T-helper 1 cell treated with Interleukin-12 subunit alpha and Interleukin-12 subunit beta and Interleukin-4 antibody, amounts not matched to agents 30 ng/mL and 1 ng/mL, for 36 hours (primary cell): ENCODE data around the gene THNSL1. TPM values are rescaled to one million over a fixed set of nuclear protein-coding genes. Genes with fewer than 3 reads are reported as not detected.
"Not testable (repeated sequence)": the region's sequence is repeated elsewhere in the genome, so short reads cannot be mapped to it uniquely, and the experiment has no call there.

Source experiments
- intact Hi-C: fragments of 100-400 bp; cut with micrococcal nuclease; formaldehyde crosslinking; loops from one replicate; pipeline ENCODE4 v1.15.1; 2024
- total RNA-seq: library from RNA; stranded (reverse); gene quantifications from 2 replicates; pipeline ENCODE4 v1.2.3, GENCODE V29; 2022

The THNSL1 gene
- total RNA-seq, 1 donor from 2014 or later: 1.9 TPM

- intact Hi-C loops: no loop called here
Measured at GRCh38 chr10:24995072-24995471, 21.3 kb upstream of the THNSL1 start.

- intact Hi-C loops: no loop called here
Measured at GRCh38 chr10:24998044-24998443, 18.4 kb upstream of the THNSL1 start.

- intact Hi-C loops: not testable (repeated sequence)
Measured at GRCh38 chr10:25011591-25011990, 4.8 kb upstream of the THNSL1 start.

- intact Hi-C loops: no loop called here
Measured at GRCh38 chr10:25014579-25014978, 1.8 kb upstream of the THNSL1 start.

GRCh38 chr10:25015828-25016375 is 510 bp upstream of the THNSL1 start, which contains the start of gene ENKUR:
Gene ENKUR (minus strand): TSS chr10:25016158. CDS start chr10:25015936, 222 bp downstream.
- intact Hi-C loops: loop anchor here (1.0 to 5.0 kb wide), 11 partner anchors 46 to 1919 kb away; partner anchors contain the start of genes ABI1 and MSRB2

GRCh38 chr10:25017154-25017590 is 760 bp downstream of the THNSL1 start:
- intact Hi-C loops: loop anchor here (1.0 to 5.0 kb wide), 8 partner anchors 64 to 1920 kb away; partner anchors contain the start of genes ABI1, MSRB2 and PRTFDC1

- intact Hi-C loops: loop anchor here (1.0 to 5.0 kb wide), 8 partner anchors 64 to 1920 kb away; partner anchors contain the start of genes ABI1, MSRB2 and PRTFDC1
Measured at GRCh38 chr10:25017661-25018060, 1.2 kb downstream of the THNSL1 start.

GRCh38 chr10:25018703-25019102 is 2.3 kb downstream of the THNSL1 start:
- intact Hi-C loops: loop anchor here (5.0 kb wide), 3 partner anchors 396 to 1921 kb away; partner anchors contain the start of gene MSRB2

GRCh38 chr10:25023278-25023677 is 6.9 kb downstream of the THNSL1 start:
- intact Hi-C loops: no loop called here

GRCh38 chr10:25024528-25024927 is 8.1 kb downstream of the THNSL1 start:
- intact Hi-C loops: no loop called here

GRCh38 chr10:25026463-25026862 is 10.1 kb downstream of the THNSL1 start:
- intact Hi-C loops: loop anchor here (1.0 kb wide), 1 partner anchor 55 kb away; no protein-coding TSS in a partner anchor

GRCh38 chr10:25028711-25029110 is 12.3 kb downstream of the THNSL1 start:
- intact Hi-C loops: no loop called here

- intact Hi-C loops: no loop called here
Measured at GRCh38 chr10:25029519-25029918, 13.1 kb downstream of the THNSL1 start.

GRCh38 chr10:25036381-25036780 is 20.0 kb downstream of the THNSL1 start:
- intact Hi-C loops: no loop called here

GRCh38 chr10:25038325-25038724 is 21.9 kb downstream of the THNSL1 start:
- intact Hi-C loops: no loop called here

GRCh38 chr10:25039531-25039930 is 23.1 kb downstream of the THNSL1 start:
- intact Hi-C loops: no loop called here

GRCh38 chr10:25046641-25047040 is 30.2 kb downstream of the THNSL1 start:
- intact Hi-C loops: no loop called here

- intact Hi-C loops: no loop called here
Measured at GRCh38 chr10:25047088-25047487, 30.7 kb downstream of the THNSL1 start.

- intact Hi-C loops: no loop called here
Measured at GRCh38 chr10:25047591-25048301, 31.3 kb downstream of the THNSL1 start.

- intact Hi-C loops: no loop called here
Measured at GRCh38 chr10:25048450-25048849, 32.0 kb downstream of the THNSL1 start.

GRCh38 chr10:25049966-25050365 is 33.6 kb downstream of the THNSL1 start:
- intact Hi-C loops: no loop called here

- intact Hi-C loops: no loop called here
Measured at GRCh38 chr10:25050402-25050801, 34.0 kb downstream of the THNSL1 start.
